Kidney (tissue), 14 donors: Measurements from ENCODE around the gene CACNG8. TPM values are rescaled to one million over a fixed set of nuclear protein-coding genes. Genes with fewer than 3 reads are reported as not detected.
A peak's percentile ranks its signal among the peaks of the same experiment; 100 is the strongest.

Experiments used
- DNase-seq, 5 donors: peaks; one replicate each; pipeline ENCODE4 v3.0.0-alpha.2; 2013 to 2020
- FAIRE-seq: peaks from 2 replicates; lab custom pipeline; 2012; peaks lifted over from hg19 to GRCh38; lab: Jason Lieb, UNC
- H3K27ac ChIP-seq, 2 donors: one replicate each; pipeline ENCODE4 v1.7.0; 2013; ENCODE audit warnings: low read depth in 2 of 2, low read length in 2 of 2, inconsistent platforms in 1 of 2
- H3K27me3 ChIP-seq: one replicate; pipeline ENCODE4 v1.7.1; 2013; ENCODE audit warnings: low read length, inconsistent platforms; ENCODE audit not compliant: control insufficient read depth, insufficient read depth
- H3K36me3 ChIP-seq, 3 donors: one replicate each; pipeline versions ENCODE4 v1.7.0 to v1.7.1; 2013; ENCODE audit warnings: low read length in 3 of 3, control low read depth in 1 of 3, inconsistent platforms in 1 of 3; ENCODE audit not compliant: insufficient read depth in 3 of 3, control insufficient read depth in 2 of 3
- H3K4me1 ChIP-seq, 3 donors: one replicate each; pipeline versions ENCODE4 v1.7.0 to v1.7.1; 2013; ENCODE audit warnings: low read length in 3 of 3, inconsistent platforms in 1 of 3, low read depth in 1 of 3; ENCODE audit not compliant: control insufficient read depth in 2 of 3, insufficient read depth in 2 of 3
- H3K4me3 ChIP-seq, 3 donors: one replicate each; pipeline versions ENCODE4 v1.7.0 to v1.8.1; 2013; ENCODE audit warnings: low read length in 3 of 3, control low read depth in 1 of 3, inconsistent platforms in 1 of 3
- H3K9ac ChIP-seq, 3 donors: one replicate each; pipeline versions ENCODE4 v1.7.0 to v1.7.1; 2013; ENCODE audit warnings: low read length in 3 of 3, control low read depth in 1 of 3, inconsistent platforms in 1 of 3
- H3K9me3 ChIP-seq, 3 donors: one replicate each; pipeline versions ENCODE4 v1.7.0 to v1.7.1; 2013; ENCODE audit warnings: low read length in 3 of 3, control low read depth in 1 of 3, inconsistent platforms in 1 of 3; ENCODE audit not compliant: control insufficient read depth in 2 of 3, insufficient read depth in 1 of 3
- CTCF ChIP-seq: IDR thresholded peaks from 3 replicates; pipeline ENCODE4 v1.5.1; 2012; ENCODE audit warnings: mild to moderate bottlenecking, moderate library complexity, borderline replicate concordance; ENCODE audit not compliant: insufficient read depth; ENCODE audit errors: extremely low read depth
- intact Hi-C: fragments of 100-400 bp; cut with DNase I; formaldehyde crosslinking; loops from one replicate; pipeline ENCODE4 v1.11.1; 2022
- polyA plus RNA-seq: library from polyadenylated mRNA; stranded (reverse); fragments of 350-450 nt; fragmentation: Illumina TruSeq; extraction: RNeasy Lipid Tissue Mini Kit (QIAGEN cat#74804); gene quantifications from one replicate; pipeline ENCODE4 v1.2.3, GENCODE V29; 2014; ENCODE audit warnings: low read depth, low replicate concordance; ENCODE audit not compliant: insufficient read depth
- total RNA-seq: library from RNA; stranded (reverse); fragmentation: NEBNext Ultra II Directional; extraction: Animal tissue kit (Norgen Biotek cat#: 25700); gene quantifications from one replicate; pipeline ENCODE4 v1.2.1, GENCODE V29; 2021
- donor health status: control.
- donor health status: control.
- donor health status: control.
- donor health status: control.
- donor health status: control.
- donor health status: DM: yes; HTN: yes; CAD: no.
- donor health status: Normal renal cell carcinoma (clear cell type).

Gene CACNG8
- total and polyA plus RNA-seq, 2 donors from 2014 or later, result 0.03 TPM; not detected in 1

DNA sequence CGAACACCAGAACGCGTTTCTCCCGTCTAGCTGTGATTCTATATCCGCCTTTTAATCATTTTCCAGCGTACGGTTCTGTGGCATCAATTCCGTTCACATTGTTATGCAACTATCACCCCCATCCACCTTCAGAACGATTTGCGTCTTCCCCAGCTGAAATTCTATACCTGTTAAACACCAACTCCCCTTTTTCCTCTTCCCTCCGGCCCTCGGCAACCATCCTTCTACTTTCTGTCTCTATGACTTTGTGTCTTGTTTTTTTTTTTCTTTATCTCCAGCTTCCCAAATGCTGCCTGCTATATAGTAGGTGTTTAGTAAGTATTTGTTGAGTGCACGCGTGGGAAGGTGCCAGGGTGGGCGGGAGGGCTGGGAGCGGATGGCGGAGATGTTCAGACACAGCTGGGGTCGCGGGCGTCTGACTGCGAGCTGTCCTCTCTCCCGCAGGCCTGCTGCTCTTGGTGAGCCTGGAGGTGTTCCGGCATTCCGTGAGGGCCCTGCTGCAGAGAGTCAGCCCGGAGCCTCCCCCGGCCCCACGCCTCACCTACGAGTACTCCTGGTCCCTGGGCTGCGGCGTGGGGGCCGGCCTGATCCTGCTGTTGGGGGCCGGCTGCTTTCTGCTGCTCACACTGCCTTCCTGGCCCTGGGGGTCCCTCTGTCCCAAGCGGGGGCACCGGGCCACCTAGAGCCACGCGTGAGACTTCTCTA, 48.9 kb downstream of the CACNG8 start:
- DNase-seq, result peak; percentile 32 to 47 (median 43)
- intact Hi-C loops, result no loop called here
- Histone ChIP-seq H3K36me3 (no peaks in the 10 kb centered on the region), H3K9ac (no peak overlapping the region), H3K4me1 (no peaks in the 10 kb centered on the region), H3K27me3 (peaks cover 3% of the 10 kb centered on the region), H3K9me3 (no peaks in the 10 kb centered on the region), H3K27ac (no peak overlapping the region), H3K4me3 (no peak overlapping the region)
- FAIRE-seq, result no peak
- no peak for TF ChIP-seq CTCF

GRCh38 chr19:54013866-54014265, 51.1 kb downstream of the CACNG8 start:
- no peak for TF ChIP-seq CTCF
- Histone ChIP-seq H3K27ac (no peak overlapping the region), H3K36me3 (no peaks in the 10 kb centered on the region), H3K27me3 (peaks cover 3% of the 10 kb centered on the region), H3K9ac (no peak overlapping the region), H3K9me3 (peaks cover 0 to 3% (median 0%) of the 10 kb centered on the region in 3 donors), H3K4me1 (no peaks in the 10 kb centered on the region), H3K4me3 (no peak overlapping the region)
- DNase-seq, result no peak
- intact Hi-C loops, result no loop called here
- FAIRE-seq, result no peak

- no peak overlapping the region for H3K4me3 ChIP-seq
- H3K36me3 ChIP-seq, result no peaks in the 10 kb centered on the region
Measured at GRCh38 chr19:54014920-54015560, 52.3 kb downstream of the CACNG8 start.

More at GRCh38 chr19:54014920-54015560, 52.3 kb downstream of the CACNG8 start:
- Histone ChIP-seq H3K27me3 (peaks cover 3% of the 10 kb centered on the region), H3K9me3 (peaks cover 0 to 3% (median 0%) of the 10 kb centered on the region in 3 donors), H3K27ac (no peak overlapping the region), H3K4me1 (no peaks in the 10 kb centered on the region), H3K9ac (no peak overlapping the region)
- intact Hi-C loops, result no loop called here
- DNase-seq, result peak in 4 of 5 donors; percentile 40 to 61 (median 58)
- TF ChIP-seq CTCF, result no peak
- no peak for FAIRE-seq
